Neural crest cell (in vitro differentiated cells): ENCODE measurements around the gene ICE1. TPM values are rescaled to one million over a fixed set of nuclear protein-coding genes. Genes with fewer than 3 reads are reported as not detected.

ENCODE experiments used
- DNase-seq: peaks from one replicate; pipeline ENCODE4 v3.0.0; 2021; ENCODE audit warnings: low read depth, mixed read lengths, low spot score
- H3K27ac Mint-ChIP-seq: one replicate; pipeline ENCODE4 v1.8.0; 2021; ENCODE audit warnings: mild to moderate bottlenecking, mixed read lengths; ENCODE audit not compliant: unreplicated experiment
- H3K27me3 Mint-ChIP-seq: 2 replicates; pipeline ENCODE4 v1.8.0; 2021; ENCODE audit warnings: low read depth, mild to moderate bottlenecking, mixed read lengths
- H3K36me3 Mint-ChIP-seq: 2 replicates; pipeline ENCODE4 v1.8.0; 2021; ENCODE audit warnings: low read depth, mild to moderate bottlenecking, mixed read lengths
- H3K4me1 Mint-ChIP-seq: 2 replicates; pipeline ENCODE4 v1.8.0; 2021; ENCODE audit warnings: mixed read lengths
- H3K4me3 Mint-ChIP-seq: one replicate; pipeline ENCODE4 v1.8.0; 2021; ENCODE audit warnings: mild to moderate bottlenecking, mixed read lengths
- H3K9me3 Mint-ChIP-seq: 2 replicates; pipeline ENCODE4 v1.8.0; 2021; ENCODE audit warnings: mixed read lengths
- CTCF ChIP-seq: fragments of 200-600 bp; sonication (generic); conservative IDR thresholded peaks from 2 replicates; pipeline ENCODE4 v1.5.0; 2021; ENCODE audit warnings: antibody characterized with exemption, mild to moderate bottlenecking
- total RNA-seq: library from RNA; stranded (reverse); gene quantifications from 2 replicates; pipeline ENCODE4 v1.2.1, GENCODE V29; 2021

The ICE1 gene
- total RNA-seq, 1 donor from 2014 or later, result 35.1 TPM

- peaks cover 33% of the 10 kb centered on the region for H3K4me1 Mint-ChIP-seq
- no peak for TF ChIP-seq CTCF
- H3K36me3 Mint-ChIP-seq, result no peaks in the 10 kb centered on the region
- no peak overlapping the region for H3K27ac Mint-ChIP-seq
- no peak overlapping the region for H3K4me3 Mint-ChIP-seq
- H3K9me3 Mint-ChIP-seq, result no peaks in the 10 kb centered on the region
- peak; percentile 44 for DNase-seq
- H3K27me3 Mint-ChIP-seq, result peaks cover 24% of the 10 kb centered on the region
Observed at GRCh38 chr5:5494489-5495402, 72.3 kb downstream of the ICE1 start.

GRCh38 chr5:5497152-5497788 lies 74.8 kb downstream of the ICE1 start:
- Mint-ChIP-seq H3K4me1 (peaks cover 33% of the 10 kb centered on the region), H3K27me3 (peaks cover 24% of the 10 kb centered on the region), H3K36me3 (no peaks in the 10 kb centered on the region), H3K27ac (no peak overlapping the region), H3K4me3 (peak overlapping the region; percentile 48), H3K9me3 (no peaks in the 10 kb centered on the region)
- DNase-seq, result peak; percentile 33
- peak; percentile 72 for TF ChIP-seq CTCF

- Mint-ChIP-seq H3K4me1 (peaks cover 23% of the 10 kb centered on the region), H3K27me3 (peaks cover 16% of the 10 kb centered on the region), H3K36me3 (peaks cover 2% of the 10 kb centered on the region), H3K9me3 (no peaks in the 10 kb centered on the region), H3K4me3 (no peak overlapping the region), H3K27ac (no peak overlapping the region)
- TF ChIP-seq CTCF, result no peak
- DNase-seq, result no peak
Observed at GRCh38 chr5:5499442-5499841, 77.0 kb downstream of the ICE1 start.

- Mint-ChIP-seq H3K9me3 (peaks cover 6% of the 10 kb centered on the region), H3K4me3 (no peak overlapping the region), H3K27me3 (peaks cover 7% of the 10 kb centered on the region), H3K4me1 (no peaks in the 10 kb centered on the region), H3K27ac (no peak overlapping the region), H3K36me3 (peaks cover 2% of the 10 kb centered on the region)
- TF ChIP-seq CTCF, result no peak
- no peak for DNase-seq
Observed at GRCh38 chr5:5504325-5504724, 81.8 kb downstream of the ICE1 start.

GRCh38 chr5:5505815-5506214 lies 83.3 kb downstream of the ICE1 start:
- DNase-seq, result no peak
- Mint-ChIP-seq H3K27me3 (peaks cover 7% of the 10 kb centered on the region), H3K36me3 (peaks cover 2% of the 10 kb centered on the region), H3K27ac (no peak overlapping the region), H3K4me1 (no peaks in the 10 kb centered on the region), H3K4me3 (no peak overlapping the region), H3K9me3 (peaks cover 6% of the 10 kb centered on the region)
- no peak for TF ChIP-seq CTCF
